GM23248 (cell line): ENCODE results near the gene PLPP2.

Experiments used
- EZH2 ChIP-seq: fragments of 200-600 bp; sonication (generic); IDR thresholded peaks from 2 replicates; pipeline ENCODE4 v1.6.1; 2018; ENCODE audit warnings: antibody characterized with exemption, mild to moderate bottlenecking; ENCODE audit not compliant: insufficient read depth, poor library complexity, severe bottlenecking
- EZH2phosphoT487 ChIP-seq: fragments of 200-600 bp; sonication (generic); IDR thresholded peaks from 2 replicates; pipeline ENCODE4 v1.6.1; 2018; ENCODE audit warnings: antibody characterized with exemption, moderate library complexity, mild to moderate bottlenecking, low read depth; ENCODE audit not compliant: insufficient read depth

DNA sequence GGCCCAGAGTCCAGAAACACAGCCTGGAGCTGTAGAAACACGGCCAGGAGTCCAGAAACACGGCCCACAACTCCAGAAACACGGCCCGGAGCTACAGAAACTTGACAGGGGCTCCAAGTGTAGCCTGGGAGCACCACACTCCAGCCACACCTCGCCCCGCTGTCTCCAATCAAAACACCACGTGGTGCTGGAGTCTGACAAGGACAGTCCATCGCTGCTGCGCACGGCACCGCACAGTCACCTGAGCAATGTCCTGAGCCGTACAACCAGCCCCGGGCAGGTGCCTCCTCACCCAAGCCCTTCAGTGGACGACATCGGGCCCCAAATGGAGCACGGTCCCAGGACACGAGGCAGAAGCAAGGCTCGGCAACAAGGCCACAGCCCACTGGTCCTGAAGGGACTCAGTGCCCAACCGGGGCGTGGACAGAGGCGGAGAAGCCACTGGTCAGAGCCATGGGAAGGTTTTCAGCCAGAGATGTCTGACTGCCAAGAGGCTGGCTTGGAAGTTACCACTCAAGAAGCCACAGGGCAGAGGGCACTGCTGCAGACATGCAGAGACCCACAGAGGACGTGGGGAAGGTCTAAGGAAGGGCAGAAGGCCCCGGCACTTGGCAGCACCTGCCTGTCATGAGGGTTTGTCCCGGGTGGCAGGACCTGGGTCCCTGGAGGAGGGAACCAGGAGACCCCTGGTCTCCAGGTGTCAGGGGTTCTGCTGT, 19.7 kb upstream of the PLPP2 start:
- TF ChIP-seq EZH2 (no peak), EZH2phosphoT487 (no peak)
